Measurements from ENCODE around the gene TMEM14C.
"Not testable (repeated sequence)": the region's sequence is repeated elsewhere in the genome, so short reads cannot be mapped to it uniquely, and the experiment has no call there.

The TMEM14C gene

GRCh38 chr6:10720960-10721849, 1.7 kb upstream of the TMEM14C start:
- not testable (repeated sequence) for DNase-seq (ENCODE audit: low read depth)

- DNase-seq (ENCODE audit: low read depth) = no peak
Observed at GRCh38 chr6:10721850-10722569, 860 bp upstream of the TMEM14C start.

- no peak for DNase-seq (ENCODE audit: low read depth)
Observed at GRCh38 chr6:10722570-10722819, 375 bp upstream of the TMEM14C start.

- DNase-seq (ENCODE audit: low read depth) = no peak
Observed at GRCh38 chr6:10723567-10723881, 654 bp downstream of the TMEM14C start.

- no peak for DNase-seq (ENCODE audit: low read depth)
Observed at GRCh38 chr6:10725044-10725443, 2.2 kb downstream of the TMEM14C start.

- no peak for DNase-seq (ENCODE audit: low read depth)
Observed at GRCh38 chr6:10725716-10726115, 2.8 kb downstream of the TMEM14C start.

- DNase-seq (ENCODE audit: low read depth) = no peak
Observed at GRCh38 chr6:10730254-10730653, 7.4 kb downstream of the TMEM14C start.

- DNase-seq (ENCODE audit: low read depth) = no peak
Observed at GRCh38 chr6:10733151-10733715, 10.4 kb downstream of the TMEM14C start.

- DNase-seq (ENCODE audit: low read depth) = no peak
Observed at GRCh38 chr6:10733863-10734262, 11.0 kb downstream of the TMEM14C start.

- no peak for DNase-seq (ENCODE audit: low read depth)
Observed at GRCh38 chr6:10736731-10737130, 13.9 kb downstream of the TMEM14C start.

- no peak for DNase-seq (ENCODE audit: low read depth)
Observed at GRCh38 chr6:10740061-10740460, 17.2 kb downstream of the TMEM14C start.

- not testable (repeated sequence) for DNase-seq (ENCODE audit: low read depth)
Observed at GRCh38 chr6:10741643-10742042, 18.8 kb downstream of the TMEM14C start.

- DNase-seq (ENCODE audit: low read depth) = no peak
Observed at GRCh38 chr6:10742251-10742650, 19.4 kb downstream of the TMEM14C start.

GRCh38 chr6:10743515-10743914, 20.6 kb downstream of the TMEM14C start:
- no peak for DNase-seq (ENCODE audit: low read depth)

GRCh38 chr6:10745116-10745515, 22.2 kb downstream of the TMEM14C start:
- no peak for DNase-seq (ENCODE audit: low read depth)

GRCh38 chr6:10746915-10747250, 24.0 kb downstream of the TMEM14C start:
- no peak for DNase-seq (ENCODE audit: low read depth)

GRCh38 chr6:10747251-10747972, 24.5 kb downstream of the TMEM14C start, which contains the start of gene TMEM14B:
TMEM14B (plus strand) TSS chr6:10747805; CDS start chr6:10749246, 1,441 bp downstream.
- peak; percentile 89 for DNase-seq (ENCODE audit: low read depth)

- no peak for DNase-seq (ENCODE audit: low read depth)
Observed at GRCh38 chr6:10749734-10750133, 26.9 kb downstream of the TMEM14C start.

GRCh38 chr6:10750568-10750967, 27.7 kb downstream of the TMEM14C start:
- DNase-seq (ENCODE audit: low read depth) = not testable (repeated sequence)

- DNase-seq (ENCODE audit: low read depth) = not testable (repeated sequence)
Observed at GRCh38 chr6:10751757-10752156, 28.9 kb downstream of the TMEM14C start.

GRCh38 chr6:10756085-10756484, 33.2 kb downstream of the TMEM14C start:
- DNase-seq (ENCODE audit: low read depth) = no peak

- DNase-seq (ENCODE audit: low read depth) = peak; percentile 65
Observed at GRCh38 chr6:10759312-10759839, 36.5 kb downstream of the TMEM14C start.

All from HS-27A (cell line).